ENCODE measurements around the gene GP2.

DNA sequence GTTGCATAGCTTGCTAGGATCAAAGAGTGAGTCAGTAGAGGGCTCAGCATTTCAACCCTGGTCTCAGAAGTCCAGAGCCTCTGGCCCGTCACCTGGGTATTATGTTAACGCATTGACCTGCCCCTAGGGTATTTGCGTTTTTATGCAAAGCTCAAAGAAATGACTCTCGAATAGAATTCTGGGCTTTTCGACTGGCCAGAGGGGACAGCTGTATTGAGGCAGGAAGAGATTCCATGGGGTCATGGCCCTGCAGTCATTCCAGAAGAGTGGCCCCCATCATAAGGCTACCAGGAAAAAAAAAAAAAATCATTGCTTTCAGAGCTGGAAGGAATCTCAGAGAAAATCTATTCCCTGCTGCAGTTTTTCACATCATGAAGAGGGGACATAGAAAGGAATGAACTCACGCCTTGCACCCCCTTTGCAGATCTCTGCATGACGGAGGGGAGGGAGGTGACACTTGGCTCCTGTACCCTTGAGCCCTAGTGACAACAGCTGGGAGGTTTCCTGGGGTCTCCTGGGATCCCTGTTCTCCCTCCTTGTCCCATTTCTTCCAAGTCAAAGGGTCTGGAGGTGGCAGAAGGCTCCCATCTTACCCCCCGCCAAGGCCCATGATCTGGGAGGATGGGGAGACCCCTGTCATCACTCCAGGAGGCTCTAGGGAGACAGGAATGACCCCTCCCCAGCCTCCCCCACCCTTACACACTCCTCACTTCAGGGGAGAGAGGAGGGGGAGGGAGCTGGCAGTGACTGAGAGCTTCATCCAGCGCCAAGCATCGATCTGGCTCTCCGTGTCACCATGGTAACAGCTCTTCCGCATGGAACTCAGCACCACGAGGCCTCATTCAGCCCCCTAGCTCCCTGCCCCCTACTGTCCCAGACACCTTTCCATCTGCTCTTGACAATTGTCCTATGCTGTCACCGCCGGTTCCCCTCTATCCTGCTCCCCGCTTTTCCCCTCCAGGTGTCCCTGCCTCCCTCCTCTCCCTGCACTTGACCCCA lies 35.8 kb downstream of the GP2 start:
- TF ChIP-seq, protein P1, sequence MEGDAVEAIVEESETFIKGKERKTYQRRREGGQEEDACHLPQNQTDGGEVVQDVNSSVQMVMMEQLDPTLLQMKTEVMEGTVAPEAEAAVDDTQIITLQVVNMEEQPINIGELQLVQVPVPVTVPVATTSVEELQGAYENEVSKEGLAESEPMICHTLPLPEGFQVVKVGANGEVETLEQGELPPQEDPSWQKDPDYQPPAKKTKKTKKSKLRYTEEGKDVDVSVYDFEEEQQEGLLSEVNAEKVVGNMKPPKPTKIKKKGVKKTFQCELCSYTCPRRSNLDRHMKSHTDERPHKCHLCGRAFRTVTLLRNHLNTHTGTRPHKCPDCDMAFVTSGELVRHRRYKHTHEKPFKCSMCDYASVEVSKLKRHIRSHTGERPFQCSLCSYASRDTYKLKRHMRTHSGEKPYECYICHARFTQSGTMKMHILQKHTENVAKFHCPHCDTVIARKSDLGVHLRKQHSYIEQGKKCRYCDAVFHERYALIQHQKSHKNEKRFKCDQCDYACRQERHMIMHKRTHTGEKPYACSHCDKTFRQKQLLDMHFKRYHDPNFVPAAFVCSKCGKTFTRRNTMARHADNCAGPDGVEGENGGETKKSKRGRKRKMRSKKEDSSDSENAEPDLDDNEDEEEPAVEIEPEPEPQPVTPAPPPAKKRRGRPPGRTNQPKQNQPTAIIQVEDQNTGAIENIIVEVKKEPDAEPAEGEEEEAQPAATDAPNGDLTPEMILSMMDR (IDR thresholded peaks at IDR 0.05): no peak
- no peak for TF ChIP-seq POLR2A (IDR thresholded peaks at IDR 0.05)

Measured in right lobe of liver (tissue), 4 donors.